Measurements from ENCODE around the gene AJAP1.

DNA sequence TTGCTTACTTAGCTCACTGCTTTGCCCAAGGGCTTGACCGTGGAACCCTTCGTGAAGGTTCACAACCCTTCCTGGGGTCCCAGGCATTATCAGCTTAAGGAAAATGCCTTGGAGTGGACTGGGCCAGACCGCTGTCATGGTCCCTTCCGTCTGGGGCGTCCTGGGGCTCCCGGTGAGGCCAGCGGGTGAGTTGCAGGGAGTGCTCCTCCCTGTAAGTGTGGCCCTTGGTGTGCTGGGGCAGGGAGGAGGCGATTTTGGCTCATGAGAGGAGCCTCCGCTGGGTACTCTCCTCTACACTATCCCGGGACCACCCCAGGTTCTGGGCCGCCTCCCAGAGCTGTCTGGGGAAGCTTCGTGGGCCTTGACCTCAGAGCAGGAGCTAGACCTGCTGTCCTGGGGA lies 48.1 kb downstream of the AJAP1 start:
- TF ChIP-seq, protein P1, sequence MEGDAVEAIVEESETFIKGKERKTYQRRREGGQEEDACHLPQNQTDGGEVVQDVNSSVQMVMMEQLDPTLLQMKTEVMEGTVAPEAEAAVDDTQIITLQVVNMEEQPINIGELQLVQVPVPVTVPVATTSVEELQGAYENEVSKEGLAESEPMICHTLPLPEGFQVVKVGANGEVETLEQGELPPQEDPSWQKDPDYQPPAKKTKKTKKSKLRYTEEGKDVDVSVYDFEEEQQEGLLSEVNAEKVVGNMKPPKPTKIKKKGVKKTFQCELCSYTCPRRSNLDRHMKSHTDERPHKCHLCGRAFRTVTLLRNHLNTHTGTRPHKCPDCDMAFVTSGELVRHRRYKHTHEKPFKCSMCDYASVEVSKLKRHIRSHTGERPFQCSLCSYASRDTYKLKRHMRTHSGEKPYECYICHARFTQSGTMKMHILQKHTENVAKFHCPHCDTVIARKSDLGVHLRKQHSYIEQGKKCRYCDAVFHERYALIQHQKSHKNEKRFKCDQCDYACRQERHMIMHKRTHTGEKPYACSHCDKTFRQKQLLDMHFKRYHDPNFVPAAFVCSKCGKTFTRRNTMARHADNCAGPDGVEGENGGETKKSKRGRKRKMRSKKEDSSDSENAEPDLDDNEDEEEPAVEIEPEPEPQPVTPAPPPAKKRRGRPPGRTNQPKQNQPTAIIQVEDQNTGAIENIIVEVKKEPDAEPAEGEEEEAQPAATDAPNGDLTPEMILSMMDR (conservative IDR thresholded peaks at IDR 0.05; ENCODE audit: low read depth in 2 of 2): no peak
- TF ChIP-seq POLR2AphosphoS5 (IDR thresholded peaks at IDR 0.05; ENCODE audit: low read depth): no peak
- no peak for TF ChIP-seq EZH2phosphoT487 (IDR thresholded peaks at IDR 0.05; ENCODE audit: unreplicated experiment)
- no peak for TF ChIP-seq EZH2 (IDR thresholded peaks at IDR 0.05; ENCODE audit: low read depth, unreplicated experiment)
- TF ChIP-seq STAT1 (IDR thresholded peaks at IDR 0.05; ENCODE audit: unreplicated experiment): no peak
- no peak for TF ChIP-seq CREB1 (CRISPR knock-in tag; IDR thresholded peaks at IDR 0.05; ENCODE audit: low read depth)
- no peak for TF ChIP-seq JUNB (IDR thresholded peaks at IDR 0.05; ENCODE audit: unreplicated experiment)
- TF ChIP-seq, protein P2, sequence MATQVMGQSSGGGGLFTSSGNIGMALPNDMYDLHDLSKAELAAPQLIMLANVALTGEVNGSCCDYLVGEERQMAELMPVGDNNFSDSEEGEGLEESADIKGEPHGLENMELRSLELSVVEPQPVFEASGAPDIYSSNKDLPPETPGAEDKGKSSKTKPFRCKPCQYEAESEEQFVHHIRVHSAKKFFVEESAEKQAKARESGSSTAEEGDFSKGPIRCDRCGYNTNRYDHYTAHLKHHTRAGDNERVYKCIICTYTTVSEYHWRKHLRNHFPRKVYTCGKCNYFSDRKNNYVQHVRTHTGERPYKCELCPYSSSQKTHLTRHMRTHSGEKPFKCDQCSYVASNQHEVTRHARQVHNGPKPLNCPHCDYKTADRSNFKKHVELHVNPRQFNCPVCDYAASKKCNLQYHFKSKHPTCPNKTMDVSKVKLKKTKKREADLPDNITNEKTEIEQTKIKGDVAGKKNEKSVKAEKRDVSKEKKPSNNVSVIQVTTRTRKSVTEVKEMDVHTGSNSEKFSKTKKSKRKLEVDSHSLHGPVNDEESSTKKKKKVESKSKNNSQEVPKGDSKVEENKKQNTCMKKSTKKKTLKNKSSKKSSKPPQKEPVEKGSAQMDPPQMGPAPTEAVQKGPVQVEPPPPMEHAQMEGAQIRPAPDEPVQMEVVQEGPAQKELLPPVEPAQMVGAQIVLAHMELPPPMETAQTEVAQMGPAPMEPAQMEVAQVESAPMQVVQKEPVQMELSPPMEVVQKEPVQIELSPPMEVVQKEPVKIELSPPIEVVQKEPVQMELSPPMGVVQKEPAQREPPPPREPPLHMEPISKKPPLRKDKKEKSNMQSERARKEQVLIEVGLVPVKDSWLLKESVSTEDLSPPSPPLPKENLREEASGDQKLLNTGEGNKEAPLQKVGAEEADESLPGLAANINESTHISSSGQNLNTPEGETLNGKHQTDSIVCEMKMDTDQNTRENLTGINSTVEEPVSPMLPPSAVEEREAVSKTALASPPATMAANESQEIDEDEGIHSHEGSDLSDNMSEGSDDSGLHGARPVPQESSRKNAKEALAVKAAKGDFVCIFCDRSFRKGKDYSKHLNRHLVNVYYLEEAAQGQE (IDR thresholded peaks at IDR 0.05; ENCODE audit: unreplicated experiment): no peak
- no peak for TF ChIP-seq NANOG (IDR thresholded peaks at IDR 0.05; ENCODE audit: borderline replicate concordance)
- TF ChIP-seq, protein P3, sequence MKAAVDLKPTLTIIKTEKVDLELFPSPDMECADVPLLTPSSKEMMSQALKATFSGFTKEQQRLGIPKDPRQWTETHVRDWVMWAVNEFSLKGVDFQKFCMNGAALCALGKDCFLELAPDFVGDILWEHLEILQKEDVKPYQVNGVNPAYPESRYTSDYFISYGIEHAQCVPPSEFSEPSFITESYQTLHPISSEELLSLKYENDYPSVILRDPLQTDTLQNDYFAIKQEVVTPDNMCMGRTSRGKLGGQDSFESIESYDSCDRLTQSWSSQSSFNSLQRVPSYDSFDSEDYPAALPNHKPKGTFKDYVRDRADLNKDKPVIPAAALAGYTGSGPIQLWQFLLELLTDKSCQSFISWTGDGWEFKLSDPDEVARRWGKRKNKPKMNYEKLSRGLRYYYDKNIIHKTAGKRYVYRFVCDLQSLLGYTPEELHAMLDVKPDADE (IDR thresholded peaks at IDR 0.05): no peak
- TF ChIP-seq ZNF331 (CRISPR knock-in tag; IDR thresholded peaks at IDR 0.05; ENCODE audit: low read depth): no peak
- no peak for TF ChIP-seq ZNF114 (CRISPR knock-in tag; IDR thresholded peaks at IDR 0.05)
- TF ChIP-seq, protein P4, sequence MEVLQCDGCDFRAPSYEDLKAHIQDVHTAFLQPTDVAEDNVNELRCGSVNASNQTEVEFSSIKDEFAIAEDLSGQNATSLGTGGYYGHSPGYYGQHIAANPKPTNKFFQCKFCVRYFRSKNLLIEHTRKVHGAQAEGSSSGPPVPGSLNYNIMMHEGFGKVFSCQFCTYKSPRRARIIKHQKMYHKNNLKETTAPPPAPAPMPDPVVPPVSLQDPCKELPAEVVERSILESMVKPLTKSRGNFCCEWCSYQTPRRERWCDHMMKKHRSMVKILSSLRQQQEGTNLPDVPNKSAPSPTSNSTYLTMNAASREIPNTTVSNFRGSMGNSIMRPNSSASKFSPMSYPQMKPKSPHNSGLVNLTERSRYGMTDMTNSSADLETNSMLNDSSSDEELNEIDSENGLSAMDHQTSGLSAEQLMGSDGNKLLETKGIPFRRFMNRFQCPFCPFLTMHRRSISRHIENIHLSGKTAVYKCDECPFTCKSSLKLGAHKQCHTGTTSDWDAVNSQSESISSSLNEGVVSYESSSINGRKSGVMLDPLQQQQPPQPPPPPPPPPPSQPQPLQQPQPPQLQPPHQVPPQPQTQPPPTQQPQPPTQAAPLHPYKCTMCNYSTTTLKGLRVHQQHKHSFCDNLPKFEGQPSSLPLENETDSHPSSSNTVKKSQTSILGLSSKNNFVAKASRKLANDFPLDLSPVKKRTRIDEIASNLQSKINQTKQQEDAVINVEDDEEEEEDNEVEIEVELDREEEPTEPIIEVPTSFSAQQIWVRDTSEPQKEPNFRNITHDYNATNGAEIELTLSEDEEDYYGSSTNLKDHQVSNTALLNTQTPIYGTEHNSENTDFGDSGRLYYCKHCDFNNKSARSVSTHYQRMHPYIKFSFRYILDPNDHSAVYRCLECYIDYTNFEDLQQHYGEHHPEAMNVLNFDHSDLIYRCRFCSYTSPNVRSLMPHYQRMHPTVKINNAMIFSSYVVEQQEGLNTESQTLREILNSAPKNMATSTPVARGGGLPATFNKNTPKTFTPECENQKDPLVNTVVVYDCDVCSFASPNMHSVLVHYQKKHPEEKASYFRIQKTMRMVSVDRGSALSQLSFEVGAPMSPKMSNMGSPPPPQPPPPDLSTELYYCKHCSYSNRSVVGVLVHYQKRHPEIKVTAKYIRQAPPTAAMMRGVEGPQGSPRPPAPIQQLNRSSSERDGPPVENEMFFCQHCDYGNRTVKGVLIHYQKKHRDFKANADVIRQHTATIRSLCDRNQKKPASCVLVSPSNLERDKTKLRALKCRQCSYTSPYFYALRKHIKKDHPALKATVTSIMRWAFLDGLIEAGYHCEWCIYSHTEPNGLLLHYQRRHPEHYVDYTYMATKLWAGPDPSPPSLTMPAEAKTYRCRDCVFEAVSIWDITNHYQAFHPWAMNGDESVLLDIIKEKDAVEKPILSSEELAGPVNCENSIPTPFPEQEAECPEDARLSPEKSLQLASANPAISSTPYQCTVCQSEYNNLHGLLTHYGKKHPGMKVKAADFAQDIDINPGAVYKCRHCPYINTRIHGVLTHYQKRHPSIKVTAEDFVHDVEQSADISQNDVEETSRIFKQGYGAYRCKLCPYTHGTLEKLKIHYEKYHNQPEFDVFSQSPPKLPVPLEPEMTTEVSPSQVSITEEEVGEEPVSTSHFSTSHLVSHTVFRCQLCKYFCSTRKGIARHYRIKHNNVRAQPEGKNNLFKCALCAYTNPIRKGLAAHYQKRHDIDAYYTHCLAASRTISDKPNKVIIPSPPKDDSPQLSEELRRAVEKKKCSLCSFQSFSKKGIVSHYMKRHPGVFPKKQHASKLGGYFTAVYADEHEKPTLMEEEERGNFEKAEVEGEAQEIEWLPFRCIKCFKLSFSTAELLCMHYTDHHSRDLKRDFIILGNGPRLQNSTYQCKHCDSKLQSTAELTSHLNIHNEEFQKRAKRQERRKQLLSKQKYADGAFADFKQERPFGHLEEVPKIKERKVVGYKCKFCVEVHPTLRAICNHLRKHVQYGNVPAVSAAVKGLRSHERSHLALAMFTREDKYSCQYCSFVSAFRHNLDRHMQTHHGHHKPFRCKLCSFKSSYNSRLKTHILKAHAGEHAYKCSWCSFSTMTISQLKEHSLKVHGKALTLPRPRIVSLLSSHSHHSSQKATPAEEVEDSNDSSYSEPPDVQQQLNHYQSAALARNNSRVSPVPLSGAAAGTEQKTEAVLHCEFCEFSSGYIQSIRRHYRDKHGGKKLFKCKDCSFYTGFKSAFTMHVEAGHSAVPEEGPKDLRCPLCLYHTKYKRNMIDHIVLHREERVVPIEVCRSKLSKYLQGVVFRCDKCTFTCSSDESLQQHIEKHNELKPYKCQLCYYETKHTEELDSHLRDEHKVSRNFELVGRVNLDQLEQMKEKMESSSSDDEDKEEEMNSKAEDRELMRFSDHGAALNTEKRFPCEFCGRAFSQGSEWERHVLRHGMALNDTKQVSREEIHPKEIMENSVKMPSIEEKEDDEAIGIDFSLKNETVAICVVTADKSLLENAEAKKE (CRISPR knock-in tag; IDR thresholded peaks at IDR 0.05): no peak

Measured in GM23338 (cell line).